Endodermal cell (in vitro differentiated cells): ENCODE results near the gene ULBP3. TPM values are rescaled to one million over a fixed set of nuclear protein-coding genes. Genes with fewer than 3 reads are reported as not detected.

Experiments
- DNase-seq: peaks from one replicate; pipeline ENCODE4 v3.0.0-alpha.2; 2017
- H3K27ac ChIP-seq: 2 replicates; pipeline ENCODE4 v1.5.1; 2013; ENCODE audit warnings: mild to moderate bottlenecking, low read depth, low read length, moderate library complexity
- H3K27me3 ChIP-seq: 2 replicates; pipeline ENCODE4 v1.6.1; 2013; ENCODE audit warnings: mild to moderate bottlenecking, low read length, moderate library complexity; ENCODE audit not compliant: insufficient read depth, control insufficient read depth, poor library complexity, severe bottlenecking
- H3K36me3 ChIP-seq: 2 replicates; pipeline ENCODE4 v1.7.0; 2013; ENCODE audit warnings: mild to moderate bottlenecking, low read length, moderate library complexity; ENCODE audit not compliant: control insufficient read depth, insufficient read depth
- H3K4me1 ChIP-seq: one replicate; pipeline ENCODE4 v1.7.0; 2013; ENCODE audit warnings: low read length; ENCODE audit not compliant: control insufficient read depth, insufficient read depth
- H3K4me3 ChIP-seq: 2 replicates; pipeline ENCODE4 v1.5.1; 2013; ENCODE audit warnings: mild to moderate bottlenecking, low read length, moderate library complexity
- H3K9ac ChIP-seq: 2 replicates; pipeline ENCODE4 v1.6.1; 2013; ENCODE audit warnings: mild to moderate bottlenecking, low read length, moderate library complexity; ENCODE audit not compliant: poor library complexity, severe bottlenecking; ENCODE audit errors: extremely low read depth
- H3K9me3 ChIP-seq: 2 replicates; pipeline ENCODE4 v1.6.1; 2013; ENCODE audit warnings: mild to moderate bottlenecking, low read length, moderate library complexity; ENCODE audit not compliant: control insufficient read depth
- H3K27ac Mint-ChIP-seq: 2 replicates; pipeline ENCODE4 v1.8.0; 2020; ENCODE audit warnings: mixed read lengths
- H3K27me3 Mint-ChIP-seq: 2 replicates; pipeline ENCODE4 v1.8.0; 2021; ENCODE audit warnings: mild to moderate bottlenecking, mixed read lengths; ENCODE audit not compliant: insufficient read depth
- H3K36me3 Mint-ChIP-seq: 2 replicates; pipeline ENCODE4 v1.8.0; 2020; ENCODE audit warnings: low read depth, mixed read lengths
- H3K4me1 Mint-ChIP-seq: 2 replicates; pipeline ENCODE4 v1.8.0; 2020; ENCODE audit warnings: mixed read lengths
- H3K4me3 Mint-ChIP-seq: 2 replicates; pipeline ENCODE4 v1.8.0; 2020; ENCODE audit warnings: mild to moderate bottlenecking, moderate library complexity, mixed read lengths
- H3K9me3 Mint-ChIP-seq: 2 replicates; pipeline ENCODE4 v1.8.0; 2020; ENCODE audit warnings: mild to moderate bottlenecking, mixed read lengths
- WGBS, 2 experiments: methylation state at CpG; one replicate each; pipeline versions ENCODE4 v1.1.5 to v1.1.7; 2013; ENCODE audit warnings: missing lambda C conversion rate in 2 of 2, mixed read lengths in 1 of 2; ENCODE audit not compliant: insufficient coverage in 1 of 2, insufficient read length in 1 of 2; 5-methylcytosine and 5-hydroxymethylcytosine counted together
- long read RNA-seq, 4 experiments: library from polyadenylated mRNA in 2 of 4; library from RNA in 1 of 4; library from capped mRNA in 1 of 4; stranded (forward) in 3 of 4; unstranded in 1 of 4; transcript quantifications; one replicate each; pipeline ENCODE4 v2.0.0, GENCODE V29; 2020 to 2021; ENCODE audit warnings: inconsistent platforms in 1 of 4
- polyA plus RNA-seq, 2 experiments: library from polyadenylated mRNA; stranded (reverse); fragments of 50-300 nt; gene quantifications; one replicate each; pipeline ENCODE4 v1.2.3, GENCODE V29; 2013
- total RNA-seq, 2 donors: library from RNA; stranded (reverse); fragmentation: NEBNext Ultra II Directional in 1 of 2; extraction: Animal tissue kit (Norgen Biotek cat#: 25700) in 1 of 2; gene quantifications; 2 replicates in 1 of 2; 3 replicates in 1 of 2; pipeline ENCODE4 v1.2.1, GENCODE V29; 2021
- TF ChIP-seq, protein P1 (sequence below): fragments of 200-600 bp; sonication (generic); conservative IDR thresholded peaks from 2 replicates; pipeline ENCODE4 v1.5.0; 2021; ENCODE audit warnings: antibody characterized with exemption, mild to moderate bottlenecking

Gene ULBP3
- 1 to 10 TPM; 4.4 to 5.4 TPM for total RNA-seq
- polyA plus RNA-seq (2013, experiment 1 of 2), result 13.8 TPM
- polyA plus RNA-seq (2013, experiment 2 of 2), result 14.7 TPM
- long read RNA-seq, experiment 1, result 0 reads
- long read RNA-seq, experiment 2, partial matches to known transcripts, result 0 of 1 reads
- long read RNA-seq, experiment 2, other reads (novel, unspliced or antisense), result 0 of 1 reads
- long read RNA-seq, experiment 3, transcript ULBP3-201 (5 exons, 988 nt), result major isoform, 8 of 10 reads
- long read RNA-seq, experiment 3, partial matches to known transcripts, result 1 of 10 reads
- long read RNA-seq, experiment 3, other reads (novel, unspliced or antisense), result 1 of 10 reads
- long read RNA-seq, experiment 4, result 0 reads

DNA sequence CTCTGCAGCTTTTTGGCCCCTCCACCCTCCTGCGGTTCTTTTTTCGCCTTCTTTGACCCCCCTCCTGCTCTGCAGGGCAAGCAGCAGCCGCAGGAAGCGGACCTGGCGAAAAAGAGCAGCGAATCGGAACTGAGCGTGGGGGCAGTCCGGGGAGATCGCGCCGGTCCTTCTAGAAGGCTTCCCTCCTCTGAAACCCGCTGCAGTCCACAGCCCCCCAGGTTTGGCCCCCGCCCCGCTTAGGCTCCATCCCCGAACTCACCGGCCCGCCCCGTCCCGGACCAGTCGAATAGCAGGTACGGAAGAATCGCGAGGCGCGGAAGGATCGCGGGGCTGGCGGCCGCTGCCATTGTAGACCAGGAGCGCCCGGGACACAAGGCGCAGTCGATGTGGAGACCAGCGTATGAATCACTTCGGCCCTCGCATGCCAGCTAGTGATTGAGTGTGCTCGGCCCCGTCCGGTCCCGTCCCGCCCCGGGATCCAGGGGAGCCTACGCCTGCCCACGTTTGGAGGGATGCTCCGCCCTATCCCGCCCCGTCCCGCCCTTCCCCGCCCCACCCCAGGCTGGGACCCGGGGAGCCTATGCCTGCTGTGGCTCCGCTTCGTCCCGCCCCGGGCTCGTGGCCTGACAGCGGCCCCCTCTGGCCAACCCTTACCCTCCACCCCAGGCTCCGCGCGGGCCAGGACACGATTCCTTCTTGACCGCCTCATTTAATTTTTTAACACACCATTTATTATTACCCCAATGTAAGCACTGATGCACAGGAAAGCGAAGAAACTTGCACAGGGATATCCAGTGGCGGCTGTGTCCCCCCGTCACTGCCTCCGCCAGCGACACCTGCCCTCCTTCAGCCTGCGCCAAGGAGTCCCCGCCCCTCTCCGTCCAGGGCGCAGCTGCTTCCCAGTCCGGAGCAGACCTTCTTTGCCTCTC is at the start of gene ULBP3:
TSS of gene ULBP3 (minus strand) at position 402 of the 929 bp plus-strand sequence. CDS start at position 347, 55 bp downstream.
- peaks cover 8% of the 10 kb centered on the region for H3K36me3 Mint-ChIP-seq
- peak within 1 kb of the TSS; percentile 49 for H3K27ac ChIP-seq
- H3K9me3 Mint-ChIP-seq, result no peaks in the 10 kb centered on the region
- H3K27me3 Mint-ChIP-seq, result peaks cover 37% of the 10 kb centered on the region
- peaks cover 32% of the 10 kb centered on the region for H3K27me3 ChIP-seq
- peak; percentile 97 for DNase-seq
- 1% methylated on average over 21 to 69 of the region's 72 CpGs for WGBS, 2 experiments
- H3K4me1 Mint-ChIP-seq, result peaks cover 2% of the 10 kb centered on the region
- peak within 1 kb of the TSS; percentile 49 for H3K9ac ChIP-seq
- H3K9me3 ChIP-seq, result no peaks in the 10 kb centered on the region
- H3K4me3 Mint-ChIP-seq, result peak within 1 kb of the TSS; percentile 67
- TF ChIP-seq, protein P1, sequence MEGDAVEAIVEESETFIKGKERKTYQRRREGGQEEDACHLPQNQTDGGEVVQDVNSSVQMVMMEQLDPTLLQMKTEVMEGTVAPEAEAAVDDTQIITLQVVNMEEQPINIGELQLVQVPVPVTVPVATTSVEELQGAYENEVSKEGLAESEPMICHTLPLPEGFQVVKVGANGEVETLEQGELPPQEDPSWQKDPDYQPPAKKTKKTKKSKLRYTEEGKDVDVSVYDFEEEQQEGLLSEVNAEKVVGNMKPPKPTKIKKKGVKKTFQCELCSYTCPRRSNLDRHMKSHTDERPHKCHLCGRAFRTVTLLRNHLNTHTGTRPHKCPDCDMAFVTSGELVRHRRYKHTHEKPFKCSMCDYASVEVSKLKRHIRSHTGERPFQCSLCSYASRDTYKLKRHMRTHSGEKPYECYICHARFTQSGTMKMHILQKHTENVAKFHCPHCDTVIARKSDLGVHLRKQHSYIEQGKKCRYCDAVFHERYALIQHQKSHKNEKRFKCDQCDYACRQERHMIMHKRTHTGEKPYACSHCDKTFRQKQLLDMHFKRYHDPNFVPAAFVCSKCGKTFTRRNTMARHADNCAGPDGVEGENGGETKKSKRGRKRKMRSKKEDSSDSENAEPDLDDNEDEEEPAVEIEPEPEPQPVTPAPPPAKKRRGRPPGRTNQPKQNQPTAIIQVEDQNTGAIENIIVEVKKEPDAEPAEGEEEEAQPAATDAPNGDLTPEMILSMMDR, result peak; percentile 76
- peak within 1 kb of the TSS; percentile 16 for H3K27ac Mint-ChIP-seq
- no peaks in the 10 kb centered on the region for H3K36me3 ChIP-seq
- H3K4me3 ChIP-seq, result peak within 1 kb of the TSS; percentile 80
- no peaks in the 10 kb centered on the region for H3K4me1 ChIP-seq

DNA sequence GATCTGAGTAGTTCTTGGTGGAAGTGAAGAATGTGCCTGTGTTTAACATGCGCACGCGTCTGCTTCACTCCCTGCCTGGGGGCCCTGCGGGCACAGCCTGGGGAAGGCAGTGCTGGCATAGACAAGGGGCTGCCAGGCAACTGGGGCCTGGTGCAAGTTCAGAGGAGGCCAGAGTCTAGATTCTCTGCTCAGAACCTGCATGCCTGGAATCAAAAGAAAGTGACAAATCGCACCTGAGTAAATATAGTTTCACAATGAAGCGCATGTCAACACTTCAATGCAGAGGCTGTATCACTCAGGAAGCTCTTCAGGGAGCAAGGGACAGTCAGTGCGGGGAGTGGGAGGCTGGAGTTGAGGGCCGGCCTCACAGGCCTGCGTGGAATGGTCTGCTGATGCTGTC is 49.7 kb upstream of the ULBP3 start:
- no peaks in the 10 kb centered on the region for H3K36me3 ChIP-seq
- no peak overlapping the region for H3K27ac ChIP-seq
- Mint-ChIP-seq H3K9me3 (peaks cover 6% of the 10 kb centered on the region), H3K27me3 (no peaks in the 10 kb centered on the region), H3K27ac (no peak overlapping the region), H3K36me3 (no peaks in the 10 kb centered on the region), H3K4me3 (no peak overlapping the region), H3K4me1 (peaks cover 4% of the 10 kb centered on the region)
- TF ChIP-seq, protein P1, result no peak
- DNase-seq, result no peak
- no peaks in the 10 kb centered on the region for H3K9me3 ChIP-seq
- WGBS, 2 experiments, result 92% methylated on average over 9 of the region's 9 CpGs
- no peak overlapping the region for H3K4me3 ChIP-seq
- no peaks in the 10 kb centered on the region for H3K4me1 ChIP-seq
- no peak overlapping the region for H3K9ac ChIP-seq
- H3K27me3 ChIP-seq, result no peaks in the 10 kb centered on the region

DNA sequence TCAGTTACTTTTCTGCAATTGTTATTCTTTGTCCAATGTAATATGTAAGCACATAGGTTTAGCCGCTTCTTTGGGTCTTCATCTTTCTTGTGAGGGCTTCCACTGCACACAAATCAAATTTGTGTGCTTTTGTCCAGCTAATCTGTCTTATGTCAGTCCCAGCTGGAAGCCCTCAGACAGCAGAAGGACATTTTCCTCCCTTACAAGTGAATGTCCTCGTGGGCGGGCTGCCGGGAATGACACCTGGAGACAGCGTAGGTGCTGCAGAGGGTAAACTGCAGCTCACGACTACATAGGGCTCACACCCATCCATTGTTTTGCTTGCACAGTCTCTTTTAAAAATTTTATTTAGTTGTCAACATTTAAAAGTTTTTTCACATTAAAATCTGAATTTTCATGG is 49.3 kb upstream of the ULBP3 start:
- H3K36me3 Mint-ChIP-seq, result no peaks in the 10 kb centered on the region
- Histone ChIP-seq H3K4me3 (no peak overlapping the region), H3K27me3 (no peaks in the 10 kb centered on the region), H3K4me1 (no peaks in the 10 kb centered on the region), H3K9ac (no peak overlapping the region), H3K27ac (no peak overlapping the region), H3K36me3 (no peaks in the 10 kb centered on the region), H3K9me3 (no peaks in the 10 kb centered on the region)
- H3K27ac Mint-ChIP-seq, result no peak overlapping the region
- H3K4me3 Mint-ChIP-seq, result no peak overlapping the region
- no peaks in the 10 kb centered on the region for H3K27me3 Mint-ChIP-seq
- TF ChIP-seq, protein P1, result no peak
- peaks cover 6% of the 10 kb centered on the region for H3K9me3 Mint-ChIP-seq
- 75 to 90% methylated on average over 4 to 6 of the region's 6 CpGs for WGBS, 2 experiments
- H3K4me1 Mint-ChIP-seq, result peaks cover 4% of the 10 kb centered on the region
- DNase-seq, result no peak
